Measurements from ENCODE around the gene TEC. TPM values are rescaled to one million over a fixed set of nuclear protein-coding genes. Genes with fewer than 3 reads are reported as not detected.

The TEC gene
- total RNA-seq, 1 experiment from 2014 or later = 0.06 TPM

Other genes with a start within 250 kb of the TEC start
- gene TXK, start 135.6 kb downstream of the TEC start, total RNA-seq (2014; rRNA removed; shearing (Covaris generic)) = 0.06 and 0.64 TPM in 2 replicates
- 36.3 and 72.3 TPM in 2 replicates for gene SLAIN2, start 71.7 kb upstream of the TEC start, total RNA-seq (2014; rRNA removed; shearing (Covaris generic))
- 0.06 and 1.5 TPM in 2 replicates for gene SLC10A4, start 213.5 kb upstream of the TEC start, total RNA-seq (2014; rRNA removed; shearing (Covaris generic))
- not detected in 2 replicates for gene ZAR1, start 220.4 kb upstream of the TEC start, total RNA-seq (2014; rRNA removed; shearing (Covaris generic))